Measurements from ENCODE around the gene PDE4D.

DNA sequence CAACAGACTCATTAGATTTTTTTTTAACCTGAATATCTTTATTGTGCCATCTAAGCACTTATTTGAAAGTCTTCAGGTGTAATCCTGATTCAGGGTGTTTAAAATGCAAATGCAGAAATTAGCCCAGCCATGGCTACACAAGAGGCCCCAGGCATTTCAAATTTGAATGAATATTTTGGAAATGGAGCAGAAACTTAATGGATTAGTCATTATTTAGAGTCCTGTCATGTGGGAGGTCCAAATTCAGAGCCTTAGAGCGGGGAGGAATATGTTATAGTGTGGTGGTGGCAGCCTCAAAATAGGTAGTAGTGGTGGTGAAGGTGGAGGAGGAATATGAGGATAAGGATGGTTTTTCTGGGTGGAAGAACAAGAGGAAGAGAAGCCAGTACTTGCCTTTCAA, 743.7 kb downstream of the PDE4D start:
- TF ChIP-seq, protein P1, sequence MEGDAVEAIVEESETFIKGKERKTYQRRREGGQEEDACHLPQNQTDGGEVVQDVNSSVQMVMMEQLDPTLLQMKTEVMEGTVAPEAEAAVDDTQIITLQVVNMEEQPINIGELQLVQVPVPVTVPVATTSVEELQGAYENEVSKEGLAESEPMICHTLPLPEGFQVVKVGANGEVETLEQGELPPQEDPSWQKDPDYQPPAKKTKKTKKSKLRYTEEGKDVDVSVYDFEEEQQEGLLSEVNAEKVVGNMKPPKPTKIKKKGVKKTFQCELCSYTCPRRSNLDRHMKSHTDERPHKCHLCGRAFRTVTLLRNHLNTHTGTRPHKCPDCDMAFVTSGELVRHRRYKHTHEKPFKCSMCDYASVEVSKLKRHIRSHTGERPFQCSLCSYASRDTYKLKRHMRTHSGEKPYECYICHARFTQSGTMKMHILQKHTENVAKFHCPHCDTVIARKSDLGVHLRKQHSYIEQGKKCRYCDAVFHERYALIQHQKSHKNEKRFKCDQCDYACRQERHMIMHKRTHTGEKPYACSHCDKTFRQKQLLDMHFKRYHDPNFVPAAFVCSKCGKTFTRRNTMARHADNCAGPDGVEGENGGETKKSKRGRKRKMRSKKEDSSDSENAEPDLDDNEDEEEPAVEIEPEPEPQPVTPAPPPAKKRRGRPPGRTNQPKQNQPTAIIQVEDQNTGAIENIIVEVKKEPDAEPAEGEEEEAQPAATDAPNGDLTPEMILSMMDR (conservative IDR thresholded peaks at IDR 0.05 in 1 of 2, IDR thresholded peaks at IDR 0.05 in 1 of 2; ENCODE audit: extremely low read depth in 1 of 2, insufficient read depth in 1 of 2, low read depth in 1 of 2, low read length in 2 of 2): no peak
- TF ChIP-seq EZH2 (IDR thresholded peaks at IDR 0.05; ENCODE audit: borderline replicate concordance, low read length): no peak
